Heart right ventricle (tissue), 16 donors: ENCODE results near the gene VCAN. TPM values are rescaled to one million over a fixed set of nuclear protein-coding genes. Genes with fewer than 3 reads are reported as not detected.

ENCODE experiments used
- ATAC-seq, 8 donors: fragments of 200-7000 bp; cut with Tn5 transposase; one replicate each; pipeline ENCODE4 v1.9.1; 2020; ENCODE audit warnings: mild to moderate bottlenecking in 8 of 8, moderate library complexity in 8 of 8, moderate number of reproducible peaks in 1 of 8
- DNase-seq, 2 donors: peaks; one replicate each; pipeline ENCODE4 v3.0.0-alpha.2; 2020
- H3K27ac ChIP-seq, 10 donors: fragments of 200-600 bp; sonication (generic) in 2 of 10; one replicate each; pipeline versions ENCODE4 v1.5.0 to v1.8.0; 2020 to 2022; ENCODE audit warnings: mild to moderate bottlenecking in 3 of 10
- H3K27me3 ChIP-seq, 7 donors: fragments of 200-600 bp; one replicate each; pipeline ENCODE4 v1.8.0; 2021 to 2022; ENCODE audit warnings: mild to moderate bottlenecking in 2 of 7
- H3K36me3 ChIP-seq, 9 donors: fragments of 200-600 bp; sonication (generic) in 1 of 9; one replicate each; pipeline versions ENCODE4 v1.5.0 to v1.8.0; 2020 to 2022; ENCODE audit warnings: mild to moderate bottlenecking in 2 of 9
- H3K4me1 ChIP-seq, 9 donors: fragments of 200-600 bp; sonication (generic) in 1 of 9; one replicate each; pipeline versions ENCODE4 v1.5.0 to v1.8.0; 2020 to 2022; ENCODE audit warnings: mild to moderate bottlenecking in 4 of 9
- H3K4me3 ChIP-seq, 10 donors: fragments of 200-600 bp; sonication (generic) in 2 of 10; one replicate each; pipeline versions ENCODE4 v1.5.0 to v1.8.0; 2020 to 2022; ENCODE audit warnings: mild to moderate bottlenecking in 7 of 10, moderate library complexity in 2 of 10
- H3K9me3 ChIP-seq, 11 donors: fragments of 200-600 bp in 10 of 11; sonication (generic) in 2 of 11; one replicate each; pipeline versions ENCODE4 v1.5.0 to v1.8.0; 2013 to 2022; ENCODE audit warnings: mild to moderate bottlenecking in 2 of 11, control low read depth in 1 of 11, moderate library complexity in 1 of 11
- CTCF ChIP-seq, 9 donors: fragments of 200-600 bp; sonication (generic) in 2 of 9; IDR thresholded peaks; one replicate each; pipeline versions ENCODE4 v1.5.0 to v1.8.0; 2021 to 2022; ENCODE audit warnings: antibody characterized with exemption in 9 of 9, mild to moderate bottlenecking in 5 of 9, moderate library complexity in 1 of 9
- WGBS, 2 donors: extraction: QIAGEN DNeasy Blood & Tissue Kit; methylation state at CpG; one replicate each; pipeline ENCODE4 v1.1.7; 2013; ENCODE audit warnings: inconsistent platforms in 1 of 2; 5-methylcytosine and 5-hydroxymethylcytosine counted together
- intact Hi-C, 10 donors: fragments of 100-400 bp; cut with DNase I; formaldehyde crosslinking; loops; one replicate each; pipeline versions ENCODE4 v1.11.1 to v1.14.2; 2022
- polyA plus RNA-seq, 2 donors: library from polyadenylated mRNA; stranded (reverse); fragments of 200-250 nt; gene quantifications; one replicate each; pipeline ENCODE4 v1.2.3, GENCODE V29; 2013
- total RNA-seq, 10 donors: library from RNA; stranded (reverse); fragmentation: NEBNext Ultra II Directional in 3 of 10; extraction: Animal tissue kit (Norgen Biotek cat#: 25700) in 3 of 10; gene quantifications; one replicate each; pipeline versions ENCODE4 v1.2.1 to v1.2.4, GENCODE V29; 2021 to 2023
- donor health status: Arrhythmogenic right ventricular cardiomyopathy.
- donor health status: ischemic (EF 13 %, LVEDD 7.1; RV severe dilation, severe dysfunction).
- donor health status: healthy with polysubstance abuse.
- donor health status: DM: no; HTN: yes; CAD: no.
- donor health status: DM: no; HTN: no; CAD: no.
- donor health status: ischemic (EF 25% LVEDD 6.9; RV normal size, moderate dysfunction).
- donor health status: ischemic (EF 25% LVEDD 5.7; RV mildly dilated, moderate dysfunction).
- donor health status: healthy.
- donor health status: DM: yes; HTN: yes; CAD: no.
- donor health status: Ischemic cardiomyopathy.
- donor health status: ischemic (EF 35%, LVEDD 5.7; RV mildly dilated, moderate dysfunction).
- donor health status: nonischemic (EF 11% LVEDD 7.7; RV severe dilation, severe dysfunction).
- donor health status: DM: yes; HTN: yes; CAD: no.
- donor health status: PGD.
- donor health status: ischemic (EF 29% LVEDD 5.4; RV normal size, mild dysfunction).
- donor health status: nonischemic (EF 23%, LVEDD 6.1; RV moderate dilation, normal function).

Gene VCAN
- total and polyA plus RNA-seq, 12 donors: 10.6 to 93.7 (median 26.3) TPM

GRCh38 chr5:83551821-83552220, 80.3 kb downstream of the VCAN start:
- H3K4me3 ChIP-seq: no peak overlapping the region
- intact Hi-C loops: no loop called here
- WGBS, 2 donors: 56 to 83% methylated on average over 1 of the region's 1 CpG
- peak overlapping the region in 8 of 10 donors; percentile 28 to 61 (median 41) for H3K27ac ChIP-seq
- H3K27me3 ChIP-seq: no peaks in the 10 kb centered on the region
- H3K4me1 ChIP-seq: peaks cover 0 to 21% (median 3%) of the 10 kb centered on the region in 9 donors
- ATAC-seq: peak in 7 of 8 donors; percentile 34 to 68 (median 52)
- peaks cover 0 to 97% (median 0%) of the 10 kb centered on the region in 9 donors for H3K36me3 ChIP-seq
- no peak for DNase-seq
- no peaks in the 10 kb centered on the region for H3K9me3 ChIP-seq
- TF ChIP-seq CTCF (IDR thresholded peaks at IDR 0.05): no peak

- no peaks in the 10 kb centered on the region for H3K9me3 ChIP-seq
- no peak overlapping the region for H3K4me3 ChIP-seq
- intact Hi-C loops: no loop called here
- H3K27ac ChIP-seq: peak overlapping the region in 8 of 10 donors; percentile 28 to 61 (median 41)
- TF ChIP-seq CTCF (IDR thresholded peaks at IDR 0.05): no peak
- no peak for ATAC-seq
- H3K27me3 ChIP-seq: no peaks in the 10 kb centered on the region
- H3K4me1 ChIP-seq: peaks cover 0 to 21% (median 3%) of the 10 kb centered on the region in 9 donors
- H3K36me3 ChIP-seq: peaks cover 0 to 97% (median 0%) of the 10 kb centered on the region in 9 donors
- DNase-seq: no peak
Observed at GRCh38 chr5:83552275-83552674, 80.7 kb downstream of the VCAN start.

GRCh38 chr5:83553000-83553486, 81.5 kb downstream of the VCAN start:
- WGBS, 2 donors: 43 to 45% methylated on average over 9 of the region's 9 CpGs

GRCh38 chr5:83554133-83554532, 82.6 kb downstream of the VCAN start:
- Histone ChIP-seq H3K27ac (peak overlapping the region in 1 of 10 donors; percentile 61), H3K4me1 (peaks cover 0 to 21% (median 3%) of the 10 kb centered on the region in 9 donors)
- WGBS, 2 donors: 97 to 98% methylated on average over 5 of the region's 5 CpGs

More at GRCh38 chr5:83553000-83553486, 81.5 kb downstream of the VCAN start:
- intact Hi-C loops: no loop called here
- Histone ChIP-seq H3K9me3 (no peaks in the 10 kb centered on the region), H3K4me3 (no peak overlapping the region), H3K4me1 (peaks cover 0 to 21% (median 3%) of the 10 kb centered on the region in 9 donors), H3K27me3 (no peaks in the 10 kb centered on the region), H3K36me3 (peaks cover 0 to 97% (median 0%) of the 10 kb centered on the region in 9 donors), H3K27ac (peak overlapping the region in 6 of 10 donors; percentile 28 to 61 (median 42))
- no peak for TF ChIP-seq CTCF (IDR thresholded peaks at IDR 0.05)
- DNase-seq (peak; percentile 17 to 68), ATAC-seq (peak; percentile 37 to 94 (median 74))

More at GRCh38 chr5:83554133-83554532, 82.6 kb downstream of the VCAN start:
- no peaks in the 10 kb centered on the region for H3K9me3 ChIP-seq
- no peak for TF ChIP-seq CTCF (IDR thresholded peaks at IDR 0.05)
- DNase-seq: no peak
- ATAC-seq: no peak
- H3K27me3 ChIP-seq: no peaks in the 10 kb centered on the region
- H3K36me3 ChIP-seq: peaks cover 0 to 98% (median 0%) of the 10 kb centered on the region in 9 donors
- H3K4me3 ChIP-seq: no peak overlapping the region
- intact Hi-C loops: no loop called here
